COR-L47 (cell line): ENCODE results near the gene SETSIP.
"Not testable (repeated sequence)": the region's sequence is repeated elsewhere in the genome, so short reads cannot be mapped to it uniquely, and the experiment has no call there.

Experiments
- DNase-seq: peaks from one replicate; lab custom pipeline; 2025; lab: John Stamatoyannopoulos, UW

The SETSIP gene, protein sequence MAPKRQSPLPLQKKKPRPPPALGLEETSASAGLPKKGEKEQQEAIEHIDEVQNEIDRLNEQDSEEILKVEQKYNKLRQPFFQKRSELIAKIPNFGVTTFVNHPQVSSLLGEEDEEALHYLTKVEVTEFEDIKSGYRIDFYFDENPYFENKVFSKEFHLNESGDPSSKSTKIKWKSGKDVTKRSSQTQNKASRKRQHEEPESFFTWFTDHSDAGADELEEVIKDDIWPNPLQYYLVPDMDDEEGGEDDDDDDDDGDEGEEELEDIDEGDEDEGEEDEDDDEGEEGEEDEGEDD

DNA sequence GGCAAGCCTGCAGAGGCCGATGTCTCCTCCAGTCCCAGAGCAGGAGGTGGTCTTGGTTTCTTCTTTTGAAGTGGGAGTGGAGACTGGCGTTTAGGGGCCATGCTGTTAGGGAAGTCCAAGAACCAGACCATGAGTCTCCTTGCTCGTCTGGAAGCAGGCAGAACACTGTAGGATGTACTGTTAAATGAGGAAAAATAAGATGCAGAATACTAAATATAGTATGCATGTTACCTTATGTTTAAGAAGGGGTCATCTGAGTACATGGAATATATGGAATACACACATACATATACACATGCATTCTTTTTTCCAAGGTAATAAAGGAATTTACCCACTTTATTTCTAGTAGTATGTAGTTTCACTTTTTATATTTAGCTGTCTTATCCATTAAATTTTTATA, at the start of gene SETSIP:
Gene SETSIP (minus strand): TSS at position 101 of the 400 bp plus-strand sequence. CDS start 0 bp downstream, at position 101.
- DNase-seq, result no peak

DNA sequence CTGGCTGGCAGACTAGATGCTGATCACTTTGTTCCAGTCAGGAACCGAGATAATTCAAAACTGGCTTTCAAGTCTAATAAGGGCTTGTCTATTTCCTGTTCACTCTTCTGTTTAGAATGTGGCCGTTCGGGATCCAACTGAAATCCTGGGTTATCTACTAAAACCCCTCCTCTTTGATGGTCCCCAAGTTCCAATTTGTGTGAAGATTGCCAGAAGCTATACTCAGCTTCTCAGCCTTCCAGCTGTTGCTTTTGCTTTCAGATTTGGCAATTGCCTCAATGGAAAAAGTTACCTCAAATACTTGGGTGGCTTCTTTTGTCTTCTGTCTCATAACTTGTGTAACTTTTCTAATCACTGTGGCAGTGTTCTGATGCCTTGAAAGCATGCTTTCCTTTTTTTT, 48.7 kb upstream of the SETSIP start:
- no peak for DNase-seq

DNA sequence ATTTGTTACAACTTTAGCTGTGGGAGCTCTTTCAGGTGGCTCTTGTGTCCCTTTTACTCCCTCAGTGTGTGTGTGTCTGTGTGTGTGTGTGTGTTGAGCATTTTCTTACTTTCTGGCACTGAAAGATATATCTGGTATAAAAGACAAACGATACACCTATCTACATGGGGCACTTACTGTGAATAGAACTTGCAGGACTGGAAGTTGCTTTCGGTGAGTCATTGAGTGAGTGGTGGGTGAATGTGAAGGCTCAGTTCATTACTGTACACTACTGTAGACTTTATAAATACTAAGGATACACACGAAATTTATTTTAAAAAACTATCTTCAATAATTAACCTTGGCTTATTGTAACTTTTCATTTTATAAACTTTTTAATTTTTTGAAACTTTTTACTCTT, 43.6 kb upstream of the SETSIP start:
- no peak for DNase-seq

DNA sequence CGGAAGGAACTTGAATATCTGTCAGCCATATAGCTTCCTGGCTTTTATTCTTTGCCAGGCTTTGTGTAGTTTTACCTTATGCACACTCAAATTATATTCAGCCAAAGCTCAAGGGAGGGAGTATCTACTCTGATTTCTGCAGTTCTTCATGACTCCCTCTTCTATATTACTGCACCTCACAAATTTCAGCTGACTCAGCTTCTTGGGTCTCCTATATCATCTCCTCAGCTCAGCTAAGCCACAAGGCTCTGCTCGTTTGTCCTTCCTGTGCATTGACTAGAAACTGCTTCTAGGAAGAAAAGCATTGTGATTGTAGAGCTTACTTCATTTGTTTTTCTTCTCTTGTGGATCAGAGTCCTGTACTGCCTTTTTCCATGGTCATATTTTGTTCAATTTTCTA, 42.3 kb upstream of the SETSIP start:
- DNase-seq, result no peak

DNA sequence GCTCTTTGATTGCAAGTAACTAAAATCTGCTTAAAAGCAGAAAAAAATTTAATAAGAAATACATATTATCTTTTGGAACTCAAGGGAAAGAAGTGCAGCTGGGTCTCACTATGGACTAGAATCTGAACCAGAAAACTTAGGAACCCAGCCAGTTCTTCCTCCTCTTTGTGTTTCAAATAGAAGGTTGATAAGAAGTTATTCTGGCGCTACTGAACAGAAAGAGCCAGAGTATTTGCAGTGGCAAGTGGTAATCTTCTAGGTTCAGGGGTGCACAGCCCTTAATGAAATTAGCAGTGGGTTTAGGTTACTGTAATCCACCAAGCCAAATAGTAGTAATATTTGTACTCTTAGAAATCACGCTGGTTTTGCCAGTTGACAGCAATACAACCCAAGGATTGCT, 33.4 kb upstream of the SETSIP start:
- no peak for DNase-seq

DNA sequence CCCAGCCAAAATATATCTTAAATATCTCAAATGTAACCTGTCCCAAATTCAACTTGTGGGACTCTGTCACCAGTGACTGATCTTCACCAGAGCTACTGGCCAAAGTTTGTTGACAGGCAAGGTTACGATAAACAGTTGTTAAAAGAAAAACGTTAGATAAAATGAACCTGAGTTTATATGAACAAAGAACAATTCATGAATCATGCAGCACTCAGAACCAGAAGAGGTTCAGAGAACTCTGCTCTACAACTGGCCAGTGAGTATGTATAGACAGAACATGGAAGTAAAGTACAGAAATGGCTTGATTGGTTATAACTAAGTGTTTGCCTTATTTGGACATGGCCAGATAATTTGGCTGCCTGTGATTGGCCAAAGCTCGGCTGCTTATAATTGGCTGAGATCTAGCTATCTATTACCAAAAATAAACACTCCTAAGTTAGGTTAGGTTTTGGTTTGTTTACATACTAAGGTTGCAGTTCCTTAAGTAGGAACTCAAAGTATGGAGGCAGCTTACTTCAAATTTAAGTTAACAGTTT, 30.4 kb upstream of the SETSIP start:
- no peak for DNase-seq

DNA sequence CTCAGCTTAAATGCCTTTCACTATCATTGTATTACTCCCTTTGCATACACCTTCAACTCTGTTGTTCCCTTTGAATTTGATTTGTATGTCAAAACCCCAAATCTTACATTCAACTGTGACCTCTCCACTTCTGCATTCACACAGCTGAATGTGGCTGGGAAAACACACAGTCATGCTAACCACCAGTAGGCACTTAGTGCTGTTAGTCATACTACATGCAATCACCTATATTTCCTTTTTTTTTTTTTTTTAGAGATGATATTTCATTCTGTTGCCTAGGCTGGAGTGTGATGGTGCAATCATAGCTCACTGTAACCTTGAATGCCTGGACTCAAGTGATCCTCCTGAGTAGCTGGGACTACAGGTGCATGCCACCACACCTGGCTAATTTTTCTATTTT, 21.1 kb upstream of the SETSIP start:
- DNase-seq, result no peak

DNA sequence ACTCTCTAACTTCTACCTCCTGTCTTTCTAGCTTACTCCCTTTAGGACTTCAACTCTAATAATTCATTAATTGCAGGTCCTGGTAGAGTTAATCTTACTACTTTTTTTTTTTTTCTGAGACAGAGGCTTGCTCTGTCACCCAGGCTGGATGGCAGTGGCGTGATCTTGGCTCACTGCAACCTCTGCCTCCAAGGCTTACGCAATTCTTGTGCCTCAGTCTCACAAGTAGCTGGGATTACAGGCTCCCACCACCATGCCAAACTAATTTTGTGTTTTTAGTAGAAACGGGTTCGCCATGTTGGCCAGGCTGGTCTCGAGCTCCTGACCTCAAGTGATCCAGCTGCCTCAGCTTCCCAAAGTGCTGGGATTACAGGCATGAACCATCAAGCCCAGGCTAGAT, 20.7 kb upstream of the SETSIP start:
- DNase-seq, result no peak

DNA sequence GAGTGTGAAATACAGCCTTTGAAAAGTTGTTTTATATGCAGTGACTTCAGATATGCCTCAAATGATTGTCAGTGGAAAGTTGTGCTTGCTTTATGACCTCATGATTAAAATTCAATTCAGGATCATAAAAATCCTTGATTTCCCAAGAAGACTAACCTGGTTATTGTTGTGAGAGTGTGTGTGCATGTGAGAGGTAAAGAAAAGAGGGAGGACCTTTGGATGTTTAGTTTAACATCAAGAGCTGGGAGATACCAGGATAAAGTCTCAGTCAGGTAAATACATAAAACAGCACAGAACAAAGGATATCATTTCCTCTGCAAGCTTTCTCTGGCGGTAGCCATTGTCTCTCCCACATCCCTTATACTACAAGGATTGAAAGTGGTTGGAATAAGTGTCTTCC, 19.4 kb upstream of the SETSIP start:
- no peak for DNase-seq

DNA sequence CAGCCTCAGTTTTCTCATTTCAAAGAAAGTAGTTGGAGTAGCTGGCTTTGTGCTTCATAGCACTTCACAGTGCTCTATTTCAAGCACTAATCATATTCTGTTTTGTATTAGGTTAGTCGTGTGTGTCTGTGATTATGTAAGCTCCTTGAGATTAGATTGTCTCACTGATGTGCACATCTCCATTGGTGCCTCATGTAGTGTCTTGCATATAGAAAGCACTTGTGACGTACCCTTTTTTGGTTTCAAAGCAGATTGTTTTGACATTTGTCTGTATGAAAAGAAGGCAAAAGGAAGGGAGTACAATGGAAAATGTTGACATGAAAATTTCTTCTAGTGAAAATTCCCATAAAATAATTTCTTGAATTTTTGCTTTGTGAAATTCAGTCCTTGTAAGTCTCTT, 18.9 kb upstream of the SETSIP start:
- DNase-seq, result no peak

DNA sequence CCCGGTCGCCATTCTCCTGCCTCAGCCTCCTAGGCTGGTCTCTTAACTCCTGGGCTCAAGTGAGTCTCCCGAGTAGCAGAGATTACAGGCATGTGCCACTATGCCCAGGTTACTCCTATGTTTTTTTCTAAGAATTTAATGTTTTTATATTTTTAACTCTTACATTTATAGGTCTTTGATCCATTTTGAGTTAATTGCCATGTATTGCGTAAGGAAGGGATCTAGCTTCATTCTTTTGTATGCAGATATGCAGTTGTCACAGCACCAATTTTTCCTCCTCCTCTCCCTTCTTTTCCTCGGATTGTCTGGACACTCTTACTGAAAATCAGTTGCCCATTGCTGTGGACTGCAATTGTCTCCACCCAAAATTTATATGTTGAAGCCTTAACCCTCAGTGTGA, 16.4 kb upstream of the SETSIP start:
- no peak for DNase-seq

DNA sequence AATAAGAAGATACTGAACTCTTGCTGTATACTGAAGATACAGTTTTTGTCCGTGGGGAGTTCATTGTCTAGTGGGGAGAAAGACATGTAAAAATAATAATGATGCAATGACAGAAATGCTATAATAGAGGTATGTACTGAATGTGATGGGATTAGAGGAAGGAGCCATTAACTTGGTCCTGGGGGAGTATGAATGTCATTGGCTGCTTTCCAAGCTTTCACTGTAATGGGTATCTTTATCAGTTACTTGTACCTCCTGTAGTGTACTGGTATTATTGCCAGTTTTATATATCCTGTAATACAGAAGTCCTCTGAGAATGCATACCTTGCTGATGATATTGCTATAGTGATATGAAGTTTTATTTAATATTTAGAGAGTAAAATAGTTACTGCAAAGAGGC, 12.3 kb upstream of the SETSIP start:
- DNase-seq, result peak; percentile 45

DNA sequence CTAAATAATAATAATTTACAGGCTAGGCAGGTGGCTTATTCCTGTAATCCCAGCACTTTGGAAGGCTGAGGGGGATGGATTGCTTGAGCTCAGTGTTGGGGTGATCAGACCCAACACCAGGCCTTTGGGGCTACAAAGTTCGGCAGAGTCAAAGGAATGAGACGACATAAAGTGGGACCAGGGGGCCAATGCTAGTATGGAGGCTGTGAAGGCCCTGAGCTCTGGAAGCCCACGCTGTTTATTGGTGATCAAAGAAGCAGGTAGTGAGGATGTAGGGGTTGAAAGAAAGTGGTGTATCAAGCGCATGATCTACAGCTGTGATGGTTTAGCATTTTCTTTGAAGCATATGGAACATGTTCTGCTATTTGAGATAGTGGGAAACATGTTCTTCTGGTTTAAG, 10.5 kb upstream of the SETSIP start:
- DNase-seq, result peak; percentile 2

DNA sequence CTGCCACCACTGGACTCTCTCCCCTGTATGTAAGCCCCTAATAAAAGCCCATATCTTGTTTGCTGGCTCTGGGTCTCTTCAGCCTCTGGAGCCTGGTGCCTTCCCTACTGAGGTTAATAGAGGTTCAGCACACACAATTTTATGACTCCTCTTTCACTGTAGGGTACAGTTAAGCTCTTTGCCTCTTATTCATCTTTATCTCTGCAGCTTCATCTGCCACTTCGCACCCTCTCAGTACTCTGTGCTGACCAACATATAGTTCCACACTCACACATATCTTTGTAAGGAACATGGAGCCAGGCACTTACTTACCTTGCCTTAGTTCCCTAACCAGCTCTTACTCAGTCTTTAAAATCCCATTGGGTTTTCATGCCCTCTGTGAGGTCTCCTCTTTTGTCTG, 9.4 kb upstream of the SETSIP start:
- no peak for DNase-seq

DNA sequence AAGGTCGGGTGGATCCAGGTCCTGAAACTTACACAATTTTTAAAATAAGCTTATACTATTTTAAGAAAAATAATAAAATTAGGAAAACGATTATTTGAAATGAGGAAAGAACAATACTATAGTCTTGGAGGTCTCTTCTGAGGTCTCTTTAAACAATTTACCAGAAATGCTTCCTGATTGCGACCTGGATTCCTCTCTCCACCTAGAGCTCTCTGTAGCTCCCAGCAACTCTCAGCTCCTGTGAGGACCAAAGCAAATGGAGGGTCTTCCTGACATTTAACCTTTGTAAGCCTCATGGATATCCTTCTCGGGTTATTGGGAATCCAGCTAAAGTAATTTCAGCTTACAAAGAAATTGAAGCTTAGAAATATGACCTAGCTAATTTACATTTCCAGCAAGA, 5.8 kb upstream of the SETSIP start:
- DNase-seq, result no peak

DNA sequence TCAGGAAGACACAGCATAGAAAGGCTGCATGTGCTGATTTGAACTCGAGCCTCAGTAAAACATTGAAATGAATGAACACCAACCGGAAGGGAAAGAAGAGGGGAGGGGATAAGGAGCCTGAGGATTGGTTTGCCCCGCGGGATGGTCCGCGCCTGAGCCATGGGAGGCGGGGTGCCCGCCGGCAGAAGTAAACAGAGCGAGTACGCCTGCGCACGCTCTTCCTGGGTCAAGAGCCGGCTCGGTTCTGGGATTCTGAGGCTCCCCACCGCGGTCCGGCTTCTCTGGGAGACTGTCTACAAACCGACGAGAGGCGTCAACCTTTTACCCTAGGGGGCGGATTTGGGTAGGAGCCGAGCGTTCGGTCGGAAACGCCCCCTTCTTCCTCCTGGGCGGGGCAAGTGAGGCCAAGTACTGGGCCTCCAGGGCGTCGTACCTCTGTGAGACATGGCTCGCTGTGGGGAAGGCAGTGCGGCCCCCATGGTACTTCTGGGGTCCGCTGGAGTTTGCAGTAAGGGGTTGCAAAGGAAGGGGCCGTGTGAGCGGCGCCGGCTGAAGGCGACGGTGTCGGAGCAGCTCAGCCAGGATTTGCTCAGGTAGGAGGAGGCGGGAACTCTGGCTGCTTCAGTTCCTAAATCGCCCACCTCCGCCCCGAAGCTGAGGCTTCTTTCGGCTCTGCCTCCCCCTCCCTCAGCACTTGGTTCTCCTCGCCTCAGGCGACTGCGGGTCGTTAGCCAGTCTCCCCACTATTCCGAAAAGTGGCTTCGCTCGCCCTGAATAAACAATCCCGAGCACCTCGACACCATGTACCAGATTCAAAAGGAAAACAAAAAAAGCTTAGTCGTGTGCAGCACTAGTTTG, 5.1 kb upstream of the SETSIP start, which contains the start of gene BTBD8:
Gene BTBD8 (plus strand): TSS at position 218 of the 858 bp plus-strand sequence. CDS start 227 bp downstream, at position 445.
- peak; percentile 52 for DNase-seq

DNA sequence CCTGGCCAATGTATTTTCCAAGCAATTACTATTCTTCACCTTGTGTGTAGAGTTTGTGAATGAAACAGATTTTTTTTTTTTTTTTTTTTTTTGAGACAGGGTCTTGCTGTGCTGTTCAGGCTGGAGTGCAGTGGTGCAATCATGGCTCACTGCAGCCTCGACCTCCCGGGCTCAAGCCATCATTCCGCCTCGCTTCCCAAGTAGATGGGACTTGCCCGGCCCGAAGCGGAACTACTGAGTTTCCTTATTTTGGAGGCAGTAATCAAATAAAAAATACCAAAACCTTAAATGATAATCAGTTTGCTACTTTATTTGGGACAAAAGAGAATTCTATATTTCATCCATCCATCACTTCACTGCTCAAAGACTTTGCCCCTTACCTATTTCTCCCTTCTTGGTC, 4.2 kb upstream of the SETSIP start:
- DNase-seq, result no peak

DNA sequence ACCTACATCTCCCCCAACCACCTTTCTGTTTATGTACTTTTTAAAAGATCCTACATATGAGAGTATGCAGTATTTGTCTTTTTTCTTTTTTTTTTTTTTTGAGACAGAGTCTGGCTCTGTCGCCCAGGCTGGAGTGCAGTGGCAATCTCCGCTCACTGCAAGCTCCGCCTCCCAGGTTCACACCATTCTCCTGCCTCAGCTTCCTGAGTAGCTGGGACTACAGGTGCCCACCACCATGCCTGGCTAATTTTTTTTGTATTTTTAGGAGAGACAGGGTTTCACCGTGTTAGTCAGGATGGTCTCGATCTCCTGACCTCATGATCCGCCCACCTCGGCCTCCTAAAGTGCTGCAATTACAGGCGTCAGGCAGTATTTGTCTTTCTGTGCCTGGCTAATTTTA, 2.9 kb upstream of the SETSIP start:
- DNase-seq, result not testable (repeated sequence)

DNA sequence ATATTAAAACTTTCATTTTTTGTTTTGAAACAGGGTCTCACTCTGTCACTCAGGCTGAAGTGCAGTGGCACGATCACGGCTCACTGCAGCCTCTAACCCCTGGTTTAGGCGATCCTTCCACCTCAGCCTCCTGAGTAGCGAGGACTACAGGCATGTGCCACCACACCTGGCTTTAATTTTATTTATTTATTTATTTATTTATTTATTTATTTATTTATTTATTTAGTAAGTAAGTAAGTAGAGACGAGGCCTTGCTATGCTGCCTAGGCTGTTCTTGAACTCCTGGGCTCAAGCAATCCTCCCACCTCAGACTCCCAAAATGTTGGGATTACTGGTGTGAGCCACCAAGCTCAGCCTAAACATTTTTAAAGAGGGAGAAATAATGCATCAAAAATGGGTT, 1.2 kb upstream of the SETSIP start:
- no peak for DNase-seq

DNA sequence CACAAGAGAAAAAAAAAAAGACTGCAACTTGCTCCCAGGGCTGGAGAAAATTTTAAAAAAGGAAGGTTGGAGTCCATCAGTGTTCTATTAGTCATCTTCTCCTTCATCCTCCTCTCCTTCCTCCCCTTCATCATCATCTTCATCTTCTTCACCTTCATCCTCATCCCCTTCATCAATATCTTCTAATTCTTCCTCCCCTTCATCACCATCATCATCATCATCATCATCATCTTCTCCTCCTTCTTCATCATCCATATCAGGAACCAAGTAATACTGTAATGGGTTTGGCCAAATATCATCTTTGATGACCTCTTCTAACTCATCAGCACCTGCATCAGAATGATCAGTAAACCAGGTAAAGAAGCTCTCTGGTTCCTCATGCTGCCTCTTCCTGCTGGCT, 765 bp downstream of the SETSIP start:
- DNase-seq, result not testable (repeated sequence)

DNA sequence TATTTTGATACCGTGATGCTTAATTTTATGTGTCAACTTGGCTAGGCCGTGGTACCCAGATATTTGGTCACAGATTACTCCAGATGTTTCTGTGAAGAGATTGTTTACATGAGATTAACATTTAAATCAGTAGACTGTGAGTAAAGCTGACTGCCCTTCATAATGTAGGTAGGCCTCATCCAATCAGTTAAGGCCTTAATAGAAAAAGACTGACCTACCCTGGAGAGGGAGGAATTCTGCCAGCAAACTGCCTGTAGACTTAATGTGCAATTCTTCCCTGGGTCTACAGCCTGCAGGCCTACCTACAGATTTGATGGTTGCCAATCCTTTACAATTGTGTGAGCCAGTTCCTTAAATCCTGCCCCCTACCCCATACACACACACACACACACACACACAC, 4.3 kb downstream of the SETSIP start:
- no peak for DNase-seq

DNA sequence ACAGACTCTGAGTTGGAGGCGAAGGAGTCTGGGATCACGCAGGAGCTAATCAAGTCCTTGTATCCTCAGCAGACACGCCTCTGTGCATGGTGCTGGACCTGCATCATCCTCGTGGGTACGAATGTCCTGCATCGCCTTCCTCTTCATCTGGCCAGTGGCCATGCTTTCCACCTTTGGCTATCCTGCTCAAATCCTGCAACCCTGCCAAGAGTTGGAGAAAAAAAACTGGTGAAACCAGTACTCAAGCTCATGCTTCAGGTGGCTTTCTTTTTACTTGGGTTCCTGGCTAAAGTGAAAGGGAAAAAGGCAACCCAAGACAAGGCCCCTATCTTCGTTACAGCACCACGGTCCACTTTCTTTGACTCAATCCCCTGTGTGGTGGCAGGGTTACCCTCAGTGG, 8.9 kb downstream of the SETSIP start:
- DNase-seq, result no peak

DNA sequence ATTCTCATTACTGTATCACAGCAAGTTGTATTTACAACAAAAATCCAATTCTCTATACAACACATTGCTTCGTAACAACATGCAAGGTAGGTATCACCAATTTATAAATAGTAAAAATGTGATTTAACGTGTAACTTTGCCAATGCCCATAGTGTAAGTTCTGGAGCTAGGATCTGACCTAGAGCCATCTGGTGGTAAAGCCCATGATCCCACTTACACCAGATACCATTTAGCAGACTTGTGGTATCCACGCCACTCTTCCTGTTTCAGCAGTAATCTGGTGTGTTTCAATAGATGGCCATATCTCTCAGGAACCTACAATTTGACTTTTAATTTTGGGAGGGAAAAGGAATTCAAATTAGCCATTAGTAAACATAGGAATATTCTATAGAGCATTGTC, 10.2 kb downstream of the SETSIP start:
- DNase-seq, result no peak
